HFFc6 (cell line): ENCODE data around the gene FAM53B. TPM values are rescaled to one million over a fixed set of nuclear protein-coding genes. Genes with fewer than 3 reads are reported as not detected.

Source experiments
- DNase-seq: peaks from one replicate; pipeline ENCODE4 v3.0.0-alpha.2; 2018
- H3K27ac Mint-ChIP-seq: 2 replicates; pipeline ENCODE4 v1.8.0; 2020; ENCODE audit warnings: mild to moderate bottlenecking, mixed read lengths
- H3K27me3 Mint-ChIP-seq: 2 replicates; pipeline ENCODE4 v1.8.0; 2021; ENCODE audit warnings: mild to moderate bottlenecking, moderate library complexity, mixed read lengths; ENCODE audit not compliant: insufficient read depth
- H3K36me3 Mint-ChIP-seq: 2 replicates; pipeline ENCODE4 v1.8.0; 2021; ENCODE audit warnings: low read depth, mixed read lengths
- H3K4me1 Mint-ChIP-seq: 2 replicates; pipeline ENCODE4 v1.8.0; 2020; ENCODE audit warnings: low read depth, mixed read lengths
- H3K4me3 Mint-ChIP-seq: 2 replicates; pipeline ENCODE4 v1.8.0; 2020; ENCODE audit warnings: mild to moderate bottlenecking, moderate library complexity, mixed read lengths
- H3K9me3 Mint-ChIP-seq: 2 replicates; pipeline ENCODE4 v1.8.0; 2020; ENCODE audit warnings: mild to moderate bottlenecking, mixed read lengths
- CTCF ChIP-seq: fragments of 200-600 bp; sonication (generic); IDR thresholded peaks from 2 replicates; pipeline ENCODE4 v1.5.0; 2021; ENCODE audit warnings: antibody characterized with exemption, mild to moderate bottlenecking
- total RNA-seq, 6 experiments: library from RNA; stranded (reverse); fragmentation: NEBNext Ultra II Directional; extraction: Animal tissue kit (Norgen Biotek cat#: 25700); gene quantifications; 2 replicates in 1 of 6; 3 replicates in 5 of 6; pipeline ENCODE4 v1.2.3, GENCODE V29; 2021

FAM53B gene
- total RNA-seq, 6 experiments from 2014 or later = 9.3 to 10.6 (median 10.4) TPM

GRCh38 chr10:124619195-124619594, 125.0 kb downstream of the FAM53B start:
- peaks cover 2% of the 10 kb centered on the region; the same call in 1 of the 2 replicates for H3K27me3 Mint-ChIP-seq
- DNase-seq = no peak
- H3K27ac Mint-ChIP-seq = no peak overlapping the region
- TF ChIP-seq CTCF = no peak
- H3K36me3 Mint-ChIP-seq = no peaks in the 10 kb centered on the region
- H3K9me3 Mint-ChIP-seq = no peaks in the 10 kb centered on the region
- no peaks in the 10 kb centered on the region for H3K4me1 Mint-ChIP-seq
- H3K4me3 Mint-ChIP-seq = no peak overlapping the region

- no peak for TF ChIP-seq CTCF
- H3K36me3 Mint-ChIP-seq = no peaks in the 10 kb centered on the region
- no peaks in the 10 kb centered on the region for H3K4me1 Mint-ChIP-seq
- no peak overlapping the region for H3K27ac Mint-ChIP-seq
- DNase-seq = no peak
- H3K4me3 Mint-ChIP-seq = no peak overlapping the region
- no peaks in the 10 kb centered on the region; the same call in none of the 2 replicates for H3K27me3 Mint-ChIP-seq
- H3K9me3 Mint-ChIP-seq = no peaks in the 10 kb centered on the region
Observed at GRCh38 chr10:124618470-124619073, 125.6 kb downstream of the FAM53B start.

- no peak for TF ChIP-seq CTCF
- Mint-ChIP-seq H3K4me1 (no peaks in the 10 kb centered on the region), H3K36me3 (no peaks in the 10 kb centered on the region), H3K27me3 (no peaks in the 10 kb centered on the region; the same call in none of the 2 replicates), H3K27ac (no peak overlapping the region), H3K9me3 (no peaks in the 10 kb centered on the region), H3K4me3 (no peak overlapping the region)
- no peak for DNase-seq
Observed at GRCh38 chr10:124616836-124617130, 127.4 kb downstream of the FAM53B start.

- Mint-ChIP-seq H3K27me3 (no peaks in the 10 kb centered on the region; the same call in none of the 2 replicates), H3K9me3 (no peaks in the 10 kb centered on the region), H3K4me1 (no peaks in the 10 kb centered on the region), H3K36me3 (no peaks in the 10 kb centered on the region), H3K4me3 (no peak overlapping the region), H3K27ac (no peak overlapping the region)
- no peak for TF ChIP-seq CTCF
- DNase-seq = no peak
Observed at GRCh38 chr10:124616040-124616835, 127.9 kb downstream of the FAM53B start.

- H3K4me3 Mint-ChIP-seq = no peak overlapping the region
- H3K27ac Mint-ChIP-seq = no peak overlapping the region
- no peaks in the 10 kb centered on the region for H3K4me1 Mint-ChIP-seq
- H3K36me3 Mint-ChIP-seq = no peaks in the 10 kb centered on the region
- no peaks in the 10 kb centered on the region for H3K9me3 Mint-ChIP-seq
- DNase-seq = no peak
- H3K27me3 Mint-ChIP-seq = no peaks in the 10 kb centered on the region; the same call in none of the 2 replicates
- TF ChIP-seq CTCF = no peak
Observed at GRCh38 chr10:124615259-124615658, 128.9 kb downstream of the FAM53B start.
